ENCODE measurements around the gene TICAM1.

DNA sequence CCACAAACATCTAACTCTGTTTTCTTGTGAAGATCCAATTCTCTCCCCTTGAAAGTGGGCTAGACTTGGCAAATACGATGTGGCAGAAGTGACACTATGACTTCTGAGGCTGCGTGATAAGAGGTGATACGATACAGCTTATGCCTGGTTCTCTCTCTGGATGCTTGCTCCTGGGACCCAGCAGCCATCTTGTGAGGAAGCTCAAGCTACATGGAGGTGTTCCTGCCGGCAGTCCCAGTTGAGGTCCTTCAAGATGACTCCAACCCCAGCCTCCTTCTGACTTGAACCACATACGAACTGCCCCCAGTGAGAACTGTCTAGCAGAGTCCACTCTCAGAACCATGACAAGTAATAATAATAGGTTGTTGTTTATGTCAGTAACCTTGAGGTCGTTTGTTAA is 50.7 kb downstream of the TICAM1 start:
- TF ChIP-seq, protein P1, sequence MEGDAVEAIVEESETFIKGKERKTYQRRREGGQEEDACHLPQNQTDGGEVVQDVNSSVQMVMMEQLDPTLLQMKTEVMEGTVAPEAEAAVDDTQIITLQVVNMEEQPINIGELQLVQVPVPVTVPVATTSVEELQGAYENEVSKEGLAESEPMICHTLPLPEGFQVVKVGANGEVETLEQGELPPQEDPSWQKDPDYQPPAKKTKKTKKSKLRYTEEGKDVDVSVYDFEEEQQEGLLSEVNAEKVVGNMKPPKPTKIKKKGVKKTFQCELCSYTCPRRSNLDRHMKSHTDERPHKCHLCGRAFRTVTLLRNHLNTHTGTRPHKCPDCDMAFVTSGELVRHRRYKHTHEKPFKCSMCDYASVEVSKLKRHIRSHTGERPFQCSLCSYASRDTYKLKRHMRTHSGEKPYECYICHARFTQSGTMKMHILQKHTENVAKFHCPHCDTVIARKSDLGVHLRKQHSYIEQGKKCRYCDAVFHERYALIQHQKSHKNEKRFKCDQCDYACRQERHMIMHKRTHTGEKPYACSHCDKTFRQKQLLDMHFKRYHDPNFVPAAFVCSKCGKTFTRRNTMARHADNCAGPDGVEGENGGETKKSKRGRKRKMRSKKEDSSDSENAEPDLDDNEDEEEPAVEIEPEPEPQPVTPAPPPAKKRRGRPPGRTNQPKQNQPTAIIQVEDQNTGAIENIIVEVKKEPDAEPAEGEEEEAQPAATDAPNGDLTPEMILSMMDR (IDR thresholded peaks at IDR 0.05), result no peak
- TF ChIP-seq POLR2A (IDR thresholded peaks at IDR 0.05), result no peak

Measured in heart left ventricle (tissue), 13 donors.